H54 (cell line): Measurements from ENCODE around the gene BCL2L12.

Experiments
- DNase-seq: peaks from one replicate; pipeline ENCODE4 v3.0.0; 2011; ENCODE audit warnings: low spot score, mixed read lengths; ENCODE audit not compliant: insufficient read length
- FAIRE-seq: peaks from 3 replicates; lab custom pipeline; 2011; peaks lifted over from hg19 to GRCh38; lab: Jason Lieb, UNC
- POLR2A ChIP-seq: IDR thresholded peaks from 2 replicates; pipeline ENCODE4 v1.6.1; 2011; ENCODE audit warnings: low read depth, mild to moderate bottlenecking, low read length

Gene BCL2L12

DNA sequence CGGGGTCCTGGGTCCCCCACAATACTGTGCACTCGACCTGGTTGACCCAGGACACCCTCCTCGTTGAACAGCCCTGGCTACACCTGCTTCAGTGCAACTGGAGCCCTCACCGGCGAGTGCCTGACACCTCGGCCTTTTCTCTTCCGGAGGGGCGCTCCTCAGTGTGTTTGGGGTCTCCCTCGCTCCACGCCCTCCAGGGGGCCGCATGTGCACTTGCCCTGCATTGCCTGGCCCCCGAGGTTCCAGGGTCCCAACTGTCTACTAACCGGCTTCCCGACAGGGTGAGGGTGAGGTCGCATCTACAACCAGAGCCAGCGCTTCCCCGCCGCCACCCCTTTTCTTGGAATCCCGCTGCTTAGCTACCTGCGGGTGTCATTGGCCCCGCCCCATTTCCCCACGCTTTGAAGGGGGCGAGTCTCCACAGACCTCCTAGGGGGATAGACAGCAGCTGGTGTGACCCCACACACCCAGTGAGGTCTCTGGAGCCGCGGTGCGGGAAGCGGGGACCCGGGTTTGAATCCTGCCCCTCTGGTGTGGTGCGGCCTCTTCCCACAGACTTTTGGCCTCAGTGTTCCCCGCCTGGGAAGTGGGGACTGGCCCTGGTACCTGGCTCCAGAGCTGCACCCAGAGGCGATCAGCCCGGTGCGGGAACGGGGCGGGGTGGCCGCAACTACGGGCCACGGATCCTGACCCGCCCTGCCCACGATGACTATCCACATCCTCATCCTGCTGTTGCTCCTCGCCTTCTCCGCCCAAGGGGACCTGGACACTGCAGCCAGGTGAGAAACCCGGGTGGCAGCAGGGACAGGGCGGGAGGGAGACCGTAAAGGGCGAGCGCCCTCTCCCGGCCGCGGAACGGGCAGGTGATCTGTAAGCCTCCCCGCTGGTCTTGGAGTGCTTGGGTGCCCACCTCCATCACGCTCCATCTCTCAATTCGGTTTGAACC is 23.7 kb downstream of the BCL2L12 start, which contains the start of gene ADM5:
Gene ADM5 (plus strand): TSS at position 462 of the 946 bp plus-strand sequence. CDS start 244 bp downstream, at position 706.
- DNase-seq, result no peak
- no peak for TF ChIP-seq POLR2A
- FAIRE-seq, result no peak

- TF ChIP-seq POLR2A, result no peak
- FAIRE-seq, result no peak
- DNase-seq, result no peak
These were observed 24.4 kb downstream of the BCL2L12 start for GRCh38 chr19:49690079-49690655.

DNA sequence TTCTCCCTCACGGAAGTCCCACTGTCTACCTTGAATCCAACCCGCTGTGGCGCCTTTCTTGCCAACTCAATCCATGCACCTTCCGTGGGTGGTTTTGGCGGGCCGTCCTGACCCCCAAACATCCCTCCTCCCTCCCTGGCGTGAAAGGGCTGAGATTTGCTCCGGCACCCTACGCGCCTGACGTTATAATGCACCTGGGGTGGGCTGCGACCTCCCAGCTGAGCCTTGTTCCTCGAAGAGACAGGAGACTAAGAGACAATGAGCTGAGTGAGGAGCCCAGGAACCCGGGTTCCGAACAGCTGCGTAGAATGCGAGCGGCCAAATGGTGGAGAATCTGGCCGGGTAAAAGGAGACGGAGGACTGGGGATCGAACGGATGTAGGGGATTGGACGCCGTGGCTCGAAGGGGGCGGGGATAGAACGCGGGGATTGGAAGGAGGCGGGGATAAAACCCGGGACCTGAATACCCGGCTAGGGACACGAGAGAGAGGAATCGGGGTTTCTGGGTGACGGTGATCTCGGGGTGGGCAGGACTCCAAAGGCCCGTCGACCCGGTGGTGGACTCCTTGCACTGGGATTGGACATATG is 25.0 kb downstream of the BCL2L12 start, which contains the start of gene CPT1C:
Gene CPT1C (plus strand): TSS at position 461 of the 587 bp plus-strand sequence. CDS start 1,137 bp downstream, outside the sequence.
- DNase-seq (peak; percentile 81), FAIRE-seq (no peak)
- TF ChIP-seq POLR2A, result peak; percentile 60; the same call in 1 of the 2 replicates

- peak; percentile 74 for DNase-seq
- FAIRE-seq, result no peak
- TF ChIP-seq POLR2A, result peak; percentile 25; the same call in 1 of the 2 replicates
These were observed 25.8 kb downstream of the BCL2L12 start for GRCh38 chr19:49691243-49692146.

DNA sequence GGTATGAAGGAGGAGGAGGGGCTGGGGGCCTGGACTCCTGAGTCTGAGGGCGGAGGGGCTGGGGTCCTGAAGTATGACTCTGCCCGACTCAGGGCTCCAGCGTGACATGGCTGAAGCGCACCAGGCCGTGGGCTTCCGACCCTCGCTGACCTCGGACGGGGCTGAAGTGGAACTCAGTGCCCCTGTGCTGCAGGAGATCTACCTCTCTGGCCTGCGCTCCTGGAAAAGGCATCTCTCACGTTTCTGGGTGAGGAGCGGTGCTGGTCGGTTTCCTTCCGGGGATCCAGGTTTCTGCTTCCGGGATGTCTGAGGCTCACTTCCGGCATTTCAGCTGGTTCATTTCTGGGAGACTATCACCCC is 26.4 kb downstream of the BCL2L12 start:
- FAIRE-seq, result no peak
- TF ChIP-seq POLR2A, result no peak
- no peak for DNase-seq

- FAIRE-seq, result no peak
These were observed 30.4 kb downstream of the BCL2L12 start for GRCh38 chr19:49696115-49696514.

GRCh38 chr19:49696865-49697264 is 31.1 kb downstream of the BCL2L12 start:
- DNase-seq, result no peak
- no peak for TF ChIP-seq POLR2A
- no peak for FAIRE-seq

More at GRCh38 chr19:49696115-49696514, 30.4 kb downstream of the BCL2L12 start:
- DNase-seq, result no peak
- TF ChIP-seq POLR2A, result no peak

- DNase-seq (no peak), FAIRE-seq (no peak)
- no peak for TF ChIP-seq POLR2A
These were observed 33.6 kb downstream of the BCL2L12 start for GRCh38 chr19:49699364-49699763.

DNA sequence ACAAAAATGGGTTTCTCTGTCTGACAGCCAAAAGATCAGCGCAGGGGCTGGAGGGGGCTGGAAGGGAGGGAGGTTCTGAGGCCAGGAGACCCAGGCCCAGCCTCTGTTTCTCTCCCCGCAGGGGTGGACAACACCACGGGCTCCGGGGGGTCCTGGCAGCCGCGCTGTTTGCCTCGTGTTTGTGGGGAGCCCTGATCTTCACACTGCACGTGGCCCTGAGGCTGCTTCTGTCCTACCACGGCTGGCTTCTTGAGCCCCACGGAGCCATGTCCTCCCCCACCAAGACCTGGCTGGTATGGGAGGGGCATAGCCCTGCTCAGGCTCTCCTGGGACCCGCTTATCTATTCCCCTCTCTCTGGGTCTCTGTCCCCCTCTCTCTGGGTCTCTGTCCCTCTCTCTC is 34.8 kb downstream of the BCL2L12 start:
- DNase-seq, result no peak
- no peak for FAIRE-seq
- no peak for TF ChIP-seq POLR2A

- no peak for DNase-seq
- no peak for FAIRE-seq
- no peak for TF ChIP-seq POLR2A
These were observed 35.6 kb downstream of the BCL2L12 start for GRCh38 chr19:49701271-49701786.

DNA sequence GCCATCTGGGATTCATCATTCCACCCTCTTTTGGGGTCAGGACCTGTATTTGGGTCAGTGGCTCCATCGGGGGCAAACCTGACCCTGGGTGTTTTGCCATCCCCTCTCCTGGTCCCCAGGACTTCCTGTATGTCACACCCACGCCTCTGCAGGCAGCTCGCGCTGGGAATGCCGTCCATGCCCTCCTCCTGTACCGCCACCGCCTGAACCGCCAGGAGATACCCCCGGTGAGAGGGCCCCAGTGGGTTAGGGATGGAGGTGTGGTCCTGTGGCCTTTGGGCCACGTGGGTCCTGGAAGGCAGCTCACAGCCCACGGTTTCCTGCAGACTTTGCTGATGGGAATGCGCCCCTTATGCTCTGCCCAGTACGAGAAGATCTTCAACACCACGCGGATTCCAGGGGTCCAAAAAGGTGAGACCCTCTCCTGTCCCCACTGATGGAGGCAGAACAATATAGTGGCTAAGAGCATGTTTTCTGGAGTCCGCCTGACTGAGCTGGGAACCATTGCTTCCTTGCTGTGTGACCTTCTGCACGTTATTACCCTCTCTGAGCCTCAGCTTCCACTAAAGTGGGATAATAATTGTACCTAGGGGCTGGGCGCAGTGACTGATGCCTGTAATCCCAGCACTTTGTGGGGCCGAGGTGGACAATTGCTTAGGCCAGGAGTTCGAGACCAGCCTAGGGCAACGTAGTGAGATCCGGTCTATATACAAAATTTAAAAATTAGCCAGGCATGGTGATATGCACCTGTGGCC is 39.3 kb downstream of the BCL2L12 start:
- no peak for TF ChIP-seq POLR2A
- no peak for FAIRE-seq
- DNase-seq, result no peak

GRCh38 chr19:49705919-49706318 is 40.2 kb downstream of the BCL2L12 start:
- FAIRE-seq, result no peak
- no peak for TF ChIP-seq POLR2A
- no peak for DNase-seq
